NT2/D1 (cell line): ENCODE results near the gene PLEKHA6.

Experiments used
- YY1 ChIP-seq: IDR thresholded peaks from 2 replicates; pipeline ENCODE4 v1.6.1; 2011; ENCODE audit not compliant: insufficient read length, insufficient read depth
- ZNF274 ChIP-seq: IDR thresholded peaks from 2 replicates; pipeline ENCODE4 v1.6.1; 2011; ENCODE audit warnings: mild to moderate bottlenecking, low read depth, low read length

DNA sequence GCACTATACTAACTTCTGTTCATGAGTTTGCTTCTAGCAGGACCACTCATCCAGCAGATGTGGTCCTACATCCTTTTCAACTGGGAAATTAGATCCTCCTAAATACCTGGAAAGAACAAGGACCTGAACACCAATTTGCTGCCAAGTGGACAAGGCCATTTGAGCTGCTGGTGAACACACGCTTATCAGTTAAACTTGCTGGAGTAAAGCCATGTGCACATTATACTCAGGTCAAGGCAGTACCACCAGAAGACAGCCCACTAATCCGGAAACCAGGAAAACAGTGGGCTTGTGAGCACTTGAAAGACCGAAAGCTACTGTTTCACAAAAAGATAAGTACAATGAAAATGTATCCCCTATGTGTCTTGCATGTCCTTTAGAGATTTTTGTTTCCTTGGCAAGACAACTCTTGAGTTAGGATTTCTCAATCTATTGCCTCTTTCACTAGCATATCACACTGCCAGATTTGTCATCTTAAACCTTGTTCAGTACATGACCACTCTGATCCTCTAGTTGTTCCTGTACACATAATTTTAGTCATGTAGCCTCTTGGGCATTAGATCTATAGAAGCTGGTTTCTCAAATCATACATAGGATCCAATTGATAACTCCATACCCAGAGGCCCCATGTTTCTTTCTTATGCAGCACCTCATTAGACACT, 189.1 kb downstream of the PLEKHA6 start:
- TF ChIP-seq YY1 (no peak), ZNF274 (no peak)
